Measurements from ENCODE around the gene ZNF212.

The ZNF212 gene

GRCh38 chr7:149280151-149280550, 40.7 kb downstream of the ZNF212 start:
- Histone ChIP-seq H3K27ac (replicated peaks) (no peak overlapping the region), H3K27me3 (ENCODE audit: insufficient read depth, poor library complexity, severe bottlenecking) (no peaks in the 10 kb centered on the region), H3K4me3 (replicated peaks; ENCODE audit: insufficient read depth, low read length) (no peak overlapping the region)
- no peak for TF ChIP-seq CTCF (IDR thresholded peaks at IDR 0.05; ENCODE audit: insufficient read depth, low read length)
- no peak for TF ChIP-seq REST (IDR thresholded peaks at IDR 0.05; ENCODE audit: insufficient replicate concordance, low read depth)
- no peak for TF ChIP-seq GABPA (IDR thresholded peaks at IDR 0.05; ENCODE audit: low read depth)
- TF ChIP-seq SPI1 (IDR thresholded peaks at IDR 0.05; ENCODE audit: borderline replicate concordance, low read depth): no peak
- no peak for TF ChIP-seq POLR2AphosphoS5 (IDR thresholded peaks at IDR 0.05; ENCODE audit: low read depth)
- no peak for DNase-seq (ENCODE audit: low read depth in 1 of 2, low spot score in 1 of 2)

DNA sequence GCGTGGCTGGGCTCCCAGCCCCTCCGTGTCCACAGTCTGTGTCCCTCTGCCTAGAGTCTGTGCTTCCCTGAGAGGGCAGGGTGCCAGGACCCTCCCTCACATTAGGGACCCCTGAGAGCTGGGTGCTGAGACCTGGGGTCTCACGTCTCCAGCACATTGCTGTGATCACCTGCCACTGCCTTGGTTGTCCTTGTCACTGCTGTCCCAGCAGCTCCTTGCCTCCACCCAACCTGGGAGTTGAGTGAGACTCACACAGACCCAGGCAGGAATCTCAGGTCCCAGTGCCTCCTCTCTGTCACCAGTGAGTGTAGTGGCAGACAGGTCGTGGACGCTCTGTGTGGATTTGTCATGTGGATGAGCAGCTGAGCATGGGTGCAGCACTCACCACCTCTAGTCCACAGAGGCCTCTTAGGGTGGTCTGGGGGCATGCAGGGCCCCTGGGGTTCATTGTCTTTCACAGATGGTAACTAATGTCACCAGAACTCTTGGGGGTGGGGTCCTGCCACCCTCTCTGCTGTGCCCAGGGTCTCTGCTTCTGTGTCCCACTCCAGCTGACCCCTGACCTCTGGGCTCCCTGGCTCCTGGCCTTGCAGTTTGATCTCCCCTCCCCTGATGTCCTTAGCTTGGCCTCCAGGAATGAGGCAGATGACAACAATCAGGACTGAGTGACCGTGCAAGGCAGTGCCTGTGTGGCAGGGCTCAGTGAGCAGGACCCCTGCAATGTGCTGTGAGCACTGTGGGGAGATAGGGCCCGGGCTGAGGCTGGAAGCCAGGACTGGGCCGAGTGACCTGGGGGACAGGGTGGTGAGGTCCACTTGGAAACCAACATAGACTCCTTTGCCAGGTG, 41.4 kb downstream of the ZNF212 start:
- Histone ChIP-seq H3K27me3 (ENCODE audit: insufficient read depth, poor library complexity, severe bottlenecking) (no peaks in the 10 kb centered on the region), H3K4me3 (replicated peaks; ENCODE audit: insufficient read depth, low read length) (no peak overlapping the region), H3K27ac (replicated peaks) (no peak overlapping the region)
- no peak for DNase-seq (ENCODE audit: low read depth in 1 of 2, low spot score in 1 of 2)
- no peak for TF ChIP-seq CTCF (IDR thresholded peaks at IDR 0.05; ENCODE audit: insufficient read depth, low read length)
- no peak for TF ChIP-seq SPI1 (IDR thresholded peaks at IDR 0.05; ENCODE audit: borderline replicate concordance, low read depth)
- TF ChIP-seq REST (IDR thresholded peaks at IDR 0.05; ENCODE audit: insufficient replicate concordance, low read depth): no peak
- TF ChIP-seq POLR2AphosphoS5 (IDR thresholded peaks at IDR 0.05; ENCODE audit: low read depth): no peak
- TF ChIP-seq GABPA (IDR thresholded peaks at IDR 0.05; ENCODE audit: low read depth): no peak

GRCh38 chr7:149281508-149282330, 42.3 kb downstream of the ZNF212 start:
- Histone ChIP-seq H3K4me3 (replicated peaks; ENCODE audit: insufficient read depth, low read length) (no peak overlapping the region), H3K27ac (replicated peaks) (no peak overlapping the region), H3K27me3 (ENCODE audit: insufficient read depth, poor library complexity, severe bottlenecking) (no peaks in the 10 kb centered on the region)
- TF ChIP-seq REST (IDR thresholded peaks at IDR 0.05; ENCODE audit: insufficient replicate concordance, low read depth) (no peak), SPI1 (IDR thresholded peaks at IDR 0.05; ENCODE audit: borderline replicate concordance, low read depth) (no peak), CTCF (IDR thresholded peaks at IDR 0.05; ENCODE audit: insufficient read depth, low read length) (no peak), GABPA (IDR thresholded peaks at IDR 0.05; ENCODE audit: low read depth) (no peak), POLR2AphosphoS5 (IDR thresholded peaks at IDR 0.05; ENCODE audit: low read depth) (no peak)
- no peak for DNase-seq (ENCODE audit: low read depth in 1 of 2, low spot score in 1 of 2)

All from HL-60 (cell line).